HG02884 (cell line): ENCODE results near the gene IKBKG.
"Not testable (repeated sequence)": the region's sequence is repeated elsewhere in the genome, so short reads cannot be mapped to it uniquely, and the experiment has no call there.

Experiments used
- ATAC-seq: cut with Tn5 transposase; IDR thresholded peaks from one replicate; pipeline ENCODE4 v1.9.1; 2021; ENCODE audit warnings: mild to moderate bottlenecking, moderate library complexity; ENCODE audit not compliant: unreplicated experiment

The IKBKG gene

GRCh38 chrX:154526901-154527675 lies 20.3 kb upstream of the IKBKG start:
- peak; percentile 48 for ATAC-seq

DNA sequence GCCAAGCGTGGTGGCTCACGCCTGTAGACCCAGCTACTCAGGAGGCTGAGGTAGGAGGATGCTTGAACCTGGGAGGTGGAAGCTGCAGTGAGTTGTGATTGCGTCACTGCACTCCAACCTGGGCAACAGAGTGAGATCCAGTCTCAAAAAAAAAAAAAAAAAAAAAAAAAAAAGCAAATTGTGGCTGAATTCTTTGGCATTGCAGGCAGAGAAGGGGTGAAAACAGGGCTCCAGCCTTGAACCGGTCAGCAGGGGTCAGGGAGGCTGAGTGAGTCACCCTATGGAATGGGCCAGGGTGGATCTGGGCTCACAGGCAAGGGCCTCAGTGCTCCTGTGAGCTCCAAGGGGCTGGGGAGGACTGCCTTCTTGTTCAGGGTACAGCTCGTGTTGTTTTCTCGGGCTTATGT lies 18.2 kb upstream of the IKBKG start:
- ATAC-seq, result no peak

DNA sequence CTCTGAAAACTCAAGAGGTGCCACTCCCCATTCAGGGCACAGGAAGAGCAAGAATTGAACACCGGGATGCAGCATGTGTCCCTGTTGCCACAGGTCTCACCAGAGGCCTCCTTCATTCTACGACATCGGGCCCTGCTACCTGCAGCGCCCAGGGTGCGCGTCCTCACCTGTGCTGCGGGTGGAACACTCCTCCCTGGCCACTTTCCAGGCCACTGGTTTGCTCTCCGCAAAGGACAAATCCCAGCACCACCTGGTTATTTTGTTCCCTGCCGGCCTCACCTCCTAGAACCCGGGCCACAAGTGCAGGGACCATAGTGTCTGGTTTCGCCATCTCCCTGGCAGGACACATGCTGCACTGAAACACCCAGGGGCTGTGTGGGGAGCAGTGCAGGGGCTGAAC lies 17.1 kb upstream of the IKBKG start:
- no peak for ATAC-seq

DNA sequence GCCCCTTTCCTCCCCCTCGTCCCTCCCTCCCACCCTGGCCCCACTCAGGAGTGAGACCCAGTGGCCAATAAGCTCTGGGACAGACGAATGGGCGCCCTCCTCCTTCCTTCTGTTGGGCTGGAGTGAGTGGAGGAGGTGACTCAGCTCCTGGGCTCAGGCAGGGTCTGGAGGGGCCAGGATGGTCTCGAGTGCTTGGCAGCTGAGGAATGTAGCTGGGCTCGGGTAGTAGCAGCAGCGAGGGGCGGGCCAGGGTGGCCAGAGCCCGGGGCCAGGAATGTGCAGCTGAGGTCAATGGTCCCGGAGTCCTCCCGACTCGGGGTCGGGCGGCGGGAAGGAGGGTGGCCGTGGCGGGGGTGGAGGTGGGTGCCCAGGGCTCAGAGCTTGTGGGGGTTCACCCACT lies 15.8 kb upstream of the IKBKG start:
- ATAC-seq, result no peak

DNA sequence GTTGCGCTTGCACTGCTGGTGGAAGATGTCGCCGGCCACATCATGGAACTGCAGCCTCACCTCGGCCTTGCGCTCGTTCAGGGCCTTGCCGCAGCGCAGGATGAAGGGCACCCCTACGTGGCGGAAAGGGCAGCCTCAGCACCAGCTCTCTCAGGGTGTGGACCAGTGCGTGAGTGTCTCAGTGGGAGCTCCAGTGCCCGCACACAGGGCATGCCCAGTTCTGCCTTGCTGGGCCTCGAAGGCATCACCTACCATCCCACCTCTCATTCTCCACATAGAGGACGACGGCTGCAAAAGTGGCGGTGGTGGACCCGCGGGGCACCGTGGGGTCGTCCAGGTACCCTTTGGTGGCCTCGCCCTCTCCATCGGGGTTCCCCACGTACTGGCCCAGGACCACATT lies 14.7 kb upstream of the IKBKG start:
- no peak for ATAC-seq

DNA sequence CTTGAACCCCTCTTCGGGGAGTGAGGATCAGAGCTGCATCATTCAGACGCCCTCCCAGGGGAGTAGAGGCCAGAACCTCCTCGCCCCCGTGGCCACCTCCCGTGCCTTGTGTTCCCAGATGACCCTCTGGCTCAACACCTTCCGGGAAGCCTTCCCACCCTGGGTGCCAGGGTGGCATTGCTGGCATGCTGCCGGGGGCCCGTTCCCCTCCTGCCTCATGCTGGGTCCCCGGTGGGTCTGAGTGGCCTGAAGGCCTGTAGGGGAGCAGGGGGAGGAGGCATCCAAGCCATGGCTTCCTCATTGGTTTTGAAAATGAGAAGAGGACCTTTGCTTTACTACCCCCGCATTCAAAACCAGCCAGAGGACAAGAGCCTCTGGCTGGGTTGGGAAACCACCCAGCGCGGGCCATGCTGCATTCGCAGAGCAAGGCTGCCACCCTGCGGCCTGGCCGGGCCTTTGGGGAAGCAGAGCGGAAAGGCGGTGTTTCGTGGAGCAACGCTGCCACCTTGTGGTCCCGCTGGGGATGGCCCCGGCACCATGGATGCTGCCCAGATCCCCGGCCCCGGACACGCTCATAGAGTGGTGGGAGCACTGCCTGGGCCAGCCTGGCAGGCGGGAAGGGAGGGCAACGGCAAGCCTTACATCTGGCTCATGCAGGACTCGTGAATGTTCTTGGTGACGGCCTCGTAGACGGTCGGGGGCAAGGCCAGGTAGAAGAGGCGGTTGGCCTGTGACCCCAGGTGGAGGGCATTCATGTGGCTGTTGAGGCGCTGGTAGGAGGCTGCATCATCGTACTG lies 12.7 kb upstream of the IKBKG start:
- ATAC-seq, result peak; percentile 66

DNA sequence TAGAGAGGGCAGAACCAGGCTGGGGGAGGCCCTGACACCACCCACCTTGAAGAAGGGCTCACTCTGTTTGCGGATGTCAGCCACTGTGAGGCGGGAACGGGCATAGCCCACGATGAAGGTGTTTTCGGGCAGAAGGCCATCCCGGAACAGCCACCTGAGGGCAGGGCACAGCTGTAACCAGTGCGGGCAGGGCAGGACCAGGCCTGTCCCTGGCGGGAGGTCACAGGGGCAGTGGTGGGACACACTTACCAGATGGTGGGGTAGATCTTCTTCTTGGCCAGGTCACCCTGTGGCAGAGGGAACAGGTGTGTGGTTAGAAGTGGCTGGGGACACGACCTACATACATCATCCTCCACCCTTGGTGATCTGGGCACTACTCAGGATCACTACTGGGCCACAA lies 11.5 kb upstream of the IKBKG start:
- ATAC-seq, result no peak

- no peak for ATAC-seq
Observed at GRCh38 chrX:154539077-154539476, 8.3 kb upstream of the IKBKG start.

DNA sequence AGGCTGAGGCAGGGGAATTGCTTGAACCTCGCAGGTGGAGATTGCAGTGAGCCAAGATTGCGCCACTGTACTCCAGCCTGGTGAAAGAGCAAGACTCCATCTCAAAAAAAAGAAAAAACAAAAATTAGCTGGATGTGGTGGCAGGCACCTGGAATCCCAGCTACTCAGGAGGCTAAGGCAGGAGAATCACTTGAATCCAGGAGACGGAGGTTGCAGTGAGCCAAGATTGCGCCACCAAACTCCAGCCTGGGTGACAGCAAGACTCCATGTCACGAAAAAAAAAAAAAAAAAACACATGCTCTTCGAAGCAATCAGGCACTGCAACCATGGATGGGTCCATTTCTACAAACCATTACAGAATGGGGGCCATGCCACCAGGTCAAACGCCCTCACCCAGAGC lies 7.1 kb upstream of the IKBKG start:
- not testable (repeated sequence) for ATAC-seq

DNA sequence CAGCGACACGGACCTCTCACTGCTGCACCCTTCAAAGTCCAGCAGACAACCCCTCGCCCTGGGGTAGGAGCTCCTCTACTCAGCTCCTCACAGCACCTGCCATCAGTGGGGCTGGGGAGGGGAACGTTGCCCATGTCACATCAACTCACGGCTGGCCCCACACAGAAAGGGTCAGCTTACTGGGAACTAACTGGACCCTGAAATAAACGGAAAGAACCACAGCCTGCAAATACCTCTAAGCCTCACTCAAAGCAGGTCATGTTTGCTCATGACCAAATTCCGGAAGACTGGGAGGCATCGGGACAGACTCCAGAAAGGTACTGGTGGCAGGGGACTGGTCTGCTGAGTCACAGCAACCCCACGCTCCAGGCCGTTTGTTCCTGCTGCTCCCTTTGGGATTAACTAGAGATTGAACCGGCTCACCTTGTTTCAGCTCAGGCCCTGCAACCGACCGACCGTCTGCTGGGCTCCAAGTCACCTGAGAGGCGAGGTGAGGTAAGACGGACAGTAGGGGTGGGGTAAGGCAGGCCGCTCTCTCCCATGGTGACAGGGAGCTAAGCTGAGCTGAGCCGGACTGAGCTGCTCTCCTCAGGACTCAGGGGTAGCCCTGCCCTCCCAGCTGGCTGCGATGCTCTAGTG lies 6.4 kb upstream of the IKBKG start:
- ATAC-seq, result no peak

GRCh38 chrX:154541589-154541895 lies 5.9 kb upstream of the IKBKG start:
- no peak for ATAC-seq

GRCh38 chrX:154541896-154542722 lies 5.3 kb upstream of the IKBKG start:
- no peak for ATAC-seq

- ATAC-seq, result no peak
Observed at GRCh38 chrX:154542723-154543424, 4.5 kb upstream of the IKBKG start.

GRCh38 chrX:154545673-154546274 lies 1.6 kb upstream of the IKBKG start:
- ATAC-seq, result no peak

- ATAC-seq, result peak; percentile 51
Observed at GRCh38 chrX:154546354-154547244, 821 bp upstream of the IKBKG start, which contains the start of gene G6PD. TSS of gene G6PD (minus strand) at chrX:154546846. CDS start at chrX:154546155, 691 bp downstream.

- ATAC-seq, result no peak
Observed at GRCh38 chrX:154548028-154548316, 552 bp downstream of the IKBKG start.

DNA sequence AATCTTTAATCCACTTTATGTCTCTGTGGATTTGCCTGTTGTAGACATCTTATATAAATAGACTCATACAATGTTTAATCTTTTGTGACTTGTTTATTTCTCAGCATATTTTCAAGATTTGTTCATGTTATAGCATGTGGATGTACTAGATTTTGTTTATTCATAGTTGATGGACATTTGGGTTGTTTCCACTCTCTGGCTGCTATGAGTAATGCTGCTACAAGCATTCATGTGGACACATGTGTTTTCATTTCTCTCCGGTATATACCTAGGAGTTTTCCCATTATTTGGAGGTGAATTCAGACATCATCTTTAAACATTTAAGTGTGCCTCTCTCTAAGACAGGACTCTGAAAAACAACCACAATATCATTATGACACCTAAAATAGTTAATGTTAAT lies 2.3 kb downstream of the IKBKG start:
- no peak for ATAC-seq

- not testable (repeated sequence) for ATAC-seq
Observed at GRCh38 chrX:154552112-154552806, 4.8 kb downstream of the IKBKG start.
